Omental fat pad (tissue), 4 donors: Measurements from ENCODE around the gene FETUB. TPM values are rescaled to one million over a fixed set of nuclear protein-coding genes. Genes with fewer than 3 reads are reported as not detected.

Source experiments
- ATAC-seq: fragments of 150-250 bp; one replicate; pipeline ENCODE4 v1.9.1; 2016; ENCODE audit warnings: mild to moderate bottlenecking, moderate library complexity; ENCODE audit not compliant: low FRiP score
- DNase-seq: peaks from one replicate; pipeline ENCODE4 v3.0.0-alpha.2; 2019; ENCODE audit warnings: low spot score
- CTCF ChIP-seq, 3 donors: fragments of 450-650 bp; IDR thresholded peaks; one replicate each; pipeline ENCODE4 v1.5.1; 2016 to 2017; ENCODE audit warnings: antibody characterized with exemption in 3 of 3, mild to moderate bottlenecking in 3 of 3, moderate library complexity in 2 of 3
- total RNA-seq, 4 donors: library from RNA; depleted of rRNA; stranded (reverse); fragments of >200 nt; gene quantifications; one replicate each; pipeline ENCODE4 v1.1.0, GENCODE V29; 2016

The FETUB gene
- total RNA-seq, 4 donors from 2014 or later: not detected

- no peak for TF ChIP-seq CTCF (IDR thresholded peaks at IDR 0.05)
- ATAC-seq (no peak), DNase-seq (no peak)
Observed at GRCh38 chr3:186637686-186638085, 2.5 kb upstream of the FETUB start.

- DNase-seq (no peak), ATAC-seq (no peak)
- no peak for TF ChIP-seq CTCF (IDR thresholded peaks at IDR 0.05)
Observed at GRCh38 chr3:186638259-186638658, 1.9 kb upstream of the FETUB start.

GRCh38 chr3:186640473-186640818, 247 bp downstream of the FETUB start:
- TF ChIP-seq CTCF (IDR thresholded peaks at IDR 0.05): no peak
- ATAC-seq: no peak
- no peak for DNase-seq

- DNase-seq (no peak), ATAC-seq (no peak)
- TF ChIP-seq CTCF (IDR thresholded peaks at IDR 0.05): no peak
Observed at GRCh38 chr3:186640929-186641328, 730 bp downstream of the FETUB start.

GRCh38 chr3:186642014-186642413, 1.8 kb downstream of the FETUB start:
- DNase-seq (no peak), ATAC-seq (no peak)
- no peak for TF ChIP-seq CTCF (IDR thresholded peaks at IDR 0.05)

GRCh38 chr3:186643493-186643892, 3.3 kb downstream of the FETUB start:
- DNase-seq (no peak), ATAC-seq (no peak)
- TF ChIP-seq CTCF (IDR thresholded peaks at IDR 0.05): no peak

- DNase-seq (no peak), ATAC-seq (no peak)
- TF ChIP-seq CTCF (IDR thresholded peaks at IDR 0.05): no peak
Observed at GRCh38 chr3:186644683-186645082, 4.5 kb downstream of the FETUB start.
